Memory B cell (primary cell): ENCODE measurements around the gene NR5A2.
A peak's percentile ranks its signal among the peaks of the same experiment; 100 is the strongest.

Experiments
- ATAC-seq: fragments of 150-1000 bp; cut with Tn5 transposase; 2 replicates; pipeline ENCODE4 v1.10.0; 2021; ENCODE audit warnings: low read depth, mild to moderate bottlenecking, moderate library complexity
- DNase-seq, 2 donors: peaks; one replicate each; pipeline ENCODE4 v3.0.0; 2022; ENCODE audit warnings: low spot score in 2 of 2
- H3K27ac Mint-ChIP-seq: one replicate; pipeline ENCODE4 v1.8.0; 2022; ENCODE audit warnings: mild to moderate bottlenecking, moderate library complexity, mixed read lengths
- H3K27me3 Mint-ChIP-seq: one replicate; pipeline ENCODE4 v1.8.0; 2022; ENCODE audit warnings: mixed read lengths
- H3K36me3 Mint-ChIP-seq: one replicate; pipeline ENCODE4 v1.8.0; 2022; ENCODE audit warnings: mild to moderate bottlenecking, mixed read lengths
- H3K4me1 Mint-ChIP-seq: one replicate; pipeline ENCODE4 v1.8.0; 2022; ENCODE audit warnings: mixed read lengths
- H3K4me3 Mint-ChIP-seq: one replicate; pipeline ENCODE4 v1.8.0; 2022; ENCODE audit warnings: mild to moderate bottlenecking, moderate library complexity, mixed read lengths
- H3K9me3 Mint-ChIP-seq: one replicate; pipeline ENCODE4 v1.8.0; 2022; ENCODE audit warnings: mixed read lengths

Gene NR5A2

GRCh38 chr1:200213921-200214320 is 186.4 kb downstream of the NR5A2 start:
- H3K4me3 Mint-ChIP-seq: no peak overlapping the region
- H3K9me3 Mint-ChIP-seq: peaks cover 7% of the 10 kb centered on the region
- H3K4me1 Mint-ChIP-seq: peaks cover 9% of the 10 kb centered on the region
- peaks cover 17% of the 10 kb centered on the region for H3K27me3 Mint-ChIP-seq
- DNase-seq (no peak), ATAC-seq (no peak)
- H3K36me3 Mint-ChIP-seq: peaks cover 5% of the 10 kb centered on the region
- H3K27ac Mint-ChIP-seq: no peak overlapping the region

GRCh38 chr1:200215350-200215749 is 187.8 kb downstream of the NR5A2 start:
- Mint-ChIP-seq H3K4me1 (peaks cover 9% of the 10 kb centered on the region), H3K36me3 (peaks cover 5% of the 10 kb centered on the region), H3K9me3 (peaks cover 7% of the 10 kb centered on the region), H3K4me3 (no peak overlapping the region), H3K27ac (no peak overlapping the region), H3K27me3 (peaks cover 17% of the 10 kb centered on the region)
- DNase-seq (no peak), ATAC-seq (no peak)

GRCh38 chr1:200217703-200218102 is 190.2 kb downstream of the NR5A2 start:
- ATAC-seq (peak; percentile 42), DNase-seq (no peak)
- Mint-ChIP-seq H3K4me1 (peaks cover 7% of the 10 kb centered on the region), H3K27ac (no peak overlapping the region), H3K27me3 (peaks cover 16% of the 10 kb centered on the region), H3K36me3 (peaks cover 3% of the 10 kb centered on the region), H3K9me3 (peaks cover 7% of the 10 kb centered on the region), H3K4me3 (no peak overlapping the region)

DNA sequence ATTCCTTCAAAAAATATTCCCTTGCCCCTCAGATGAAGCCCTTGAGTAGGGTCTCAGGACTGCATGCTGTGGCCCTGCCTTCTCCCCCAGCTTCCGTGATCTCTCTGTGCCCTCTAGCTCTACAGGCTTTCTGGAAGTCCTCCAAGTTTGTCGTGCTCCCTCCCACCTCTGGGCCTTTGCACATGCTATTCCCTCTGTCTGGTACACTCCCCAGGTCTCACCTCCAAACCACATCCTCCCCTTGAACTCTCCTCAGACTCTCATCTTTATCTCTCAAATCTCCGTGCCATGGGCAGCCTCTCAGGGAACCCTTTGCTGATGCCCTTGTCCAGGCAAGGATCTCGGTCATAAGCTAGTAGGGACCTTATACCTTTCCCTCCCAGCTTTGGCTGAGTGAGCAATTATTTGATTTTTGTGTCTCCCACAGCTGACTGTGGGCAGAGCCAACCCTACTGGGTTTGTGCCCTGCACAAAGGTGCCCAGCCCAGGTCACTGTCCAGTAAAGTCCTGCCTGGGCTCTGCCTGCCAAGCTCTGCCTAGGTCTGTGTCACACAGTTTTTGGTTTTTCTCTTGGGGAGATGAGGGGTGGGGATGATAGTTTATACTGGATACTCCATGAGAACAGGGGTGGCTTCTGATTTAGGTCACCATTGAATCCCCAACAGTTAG is 194.2 kb downstream of the NR5A2 start:
- DNase-seq (no peak), ATAC-seq (no peak)
- peaks cover 17% of the 10 kb centered on the region for H3K4me1 Mint-ChIP-seq
- H3K4me3 Mint-ChIP-seq: no peak overlapping the region
- H3K27me3 Mint-ChIP-seq: peaks cover 17% of the 10 kb centered on the region
- H3K9me3 Mint-ChIP-seq: no peaks in the 10 kb centered on the region
- no peak overlapping the region for H3K27ac Mint-ChIP-seq
- peaks cover 2% of the 10 kb centered on the region for H3K36me3 Mint-ChIP-seq

DNA sequence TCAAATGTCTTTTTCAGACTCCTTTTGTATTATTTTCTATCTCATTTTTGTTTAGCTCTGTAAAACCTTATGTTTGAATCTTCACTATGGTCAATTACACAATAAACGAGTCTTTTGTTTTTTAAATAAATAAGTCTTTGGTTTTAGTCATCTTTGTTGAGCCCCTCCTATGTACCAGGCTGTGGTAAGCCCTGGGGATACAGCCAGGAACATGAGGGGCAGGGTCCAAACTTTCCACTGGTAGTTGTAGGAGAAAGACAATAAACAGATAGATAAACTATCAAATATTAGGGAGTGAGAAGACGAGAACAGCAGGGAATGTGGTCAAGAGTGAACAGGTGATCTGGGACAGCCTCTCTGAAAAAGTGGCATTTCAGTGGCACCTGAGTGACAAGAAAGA is 195.7 kb downstream of the NR5A2 start:
- no peak for ATAC-seq
- H3K27ac Mint-ChIP-seq: no peak overlapping the region
- H3K4me1 Mint-ChIP-seq: peaks cover 15% of the 10 kb centered on the region

GRCh38 chr1:200223613-200224012 is 196.1 kb downstream of the NR5A2 start:
- peaks cover 17% of the 10 kb centered on the region for H3K27me3 Mint-ChIP-seq
- peaks cover 2% of the 10 kb centered on the region for H3K36me3 Mint-ChIP-seq
- H3K9me3 Mint-ChIP-seq: no peaks in the 10 kb centered on the region
- no peak overlapping the region for H3K27ac Mint-ChIP-seq
- DNase-seq (no peak), ATAC-seq (no peak)
- peaks cover 15% of the 10 kb centered on the region for H3K4me1 Mint-ChIP-seq
- no peak overlapping the region for H3K4me3 Mint-ChIP-seq

More for the DNA sequence above, 195.7 kb downstream of the NR5A2 start:
- Mint-ChIP-seq H3K36me3 (peaks cover 2% of the 10 kb centered on the region), H3K4me3 (no peak overlapping the region), H3K9me3 (no peaks in the 10 kb centered on the region), H3K27me3 (peaks cover 16% of the 10 kb centered on the region)
- no peak for DNase-seq

- ATAC-seq (no peak), DNase-seq (no peak)
- H3K4me3 Mint-ChIP-seq: no peak overlapping the region
- H3K36me3 Mint-ChIP-seq: peaks cover 2% of the 10 kb centered on the region
- no peak overlapping the region for H3K27ac Mint-ChIP-seq
- H3K9me3 Mint-ChIP-seq: no peaks in the 10 kb centered on the region
- peaks cover 19% of the 10 kb centered on the region for H3K27me3 Mint-ChIP-seq
- peaks cover 12% of the 10 kb centered on the region for H3K4me1 Mint-ChIP-seq
Measured at GRCh38 chr1:200224315-200224714, 196.8 kb downstream of the NR5A2 start.

GRCh38 chr1:200226268-200226968 is 198.9 kb downstream of the NR5A2 start:
- Mint-ChIP-seq H3K4me1 (peaks cover 12% of the 10 kb centered on the region), H3K27ac (no peak overlapping the region), H3K9me3 (no peaks in the 10 kb centered on the region), H3K4me3 (no peak overlapping the region), H3K36me3 (peaks cover 2% of the 10 kb centered on the region), H3K27me3 (peaks cover 22% of the 10 kb centered on the region)
- DNase-seq (no peak), ATAC-seq (no peak)

GRCh38 chr1:200226969-200227303 is 199.4 kb downstream of the NR5A2 start:
- peaks cover 20% of the 10 kb centered on the region for H3K27me3 Mint-ChIP-seq
- no peaks in the 10 kb centered on the region for H3K9me3 Mint-ChIP-seq
- DNase-seq (no peak), ATAC-seq (no peak)
- no peak overlapping the region for H3K27ac Mint-ChIP-seq
- H3K4me1 Mint-ChIP-seq: peaks cover 12% of the 10 kb centered on the region
- H3K4me3 Mint-ChIP-seq: no peak overlapping the region
- H3K36me3 Mint-ChIP-seq: peaks cover 2% of the 10 kb centered on the region
